ENCODE results near the gene PTPRZ1.

- TF ChIP-seq OVOL3 (tag by site-specific recombination; IDR thresholded peaks at IDR 0.05) (no peak), ZNF175 (tag by site-specific recombination; IDR thresholded peaks at IDR 0.05) (no peak), ZNF658 (tag by site-specific recombination; IDR thresholded peaks at IDR 0.05) (no peak), ZNF548 (tag by site-specific recombination; IDR thresholded peaks at IDR 0.05) (no peak), ZNF23 (tag by site-specific recombination; IDR thresholded peaks at IDR 0.05; ENCODE audit: borderline replicate concordance) (no peak), FEZF1 (tag by site-specific recombination; IDR thresholded peaks at IDR 0.05) (no peak), SP7 (tag by site-specific recombination; IDR thresholded peaks at IDR 0.05) (no peak), ZNF169 (tag by site-specific recombination; IDR thresholded peaks at IDR 0.05) (no peak), PBX3 (CRISPR knock-in tag; IDR thresholded peaks at IDR 0.05) (no peak)
- TF ChIP-seq, protein P1, sequence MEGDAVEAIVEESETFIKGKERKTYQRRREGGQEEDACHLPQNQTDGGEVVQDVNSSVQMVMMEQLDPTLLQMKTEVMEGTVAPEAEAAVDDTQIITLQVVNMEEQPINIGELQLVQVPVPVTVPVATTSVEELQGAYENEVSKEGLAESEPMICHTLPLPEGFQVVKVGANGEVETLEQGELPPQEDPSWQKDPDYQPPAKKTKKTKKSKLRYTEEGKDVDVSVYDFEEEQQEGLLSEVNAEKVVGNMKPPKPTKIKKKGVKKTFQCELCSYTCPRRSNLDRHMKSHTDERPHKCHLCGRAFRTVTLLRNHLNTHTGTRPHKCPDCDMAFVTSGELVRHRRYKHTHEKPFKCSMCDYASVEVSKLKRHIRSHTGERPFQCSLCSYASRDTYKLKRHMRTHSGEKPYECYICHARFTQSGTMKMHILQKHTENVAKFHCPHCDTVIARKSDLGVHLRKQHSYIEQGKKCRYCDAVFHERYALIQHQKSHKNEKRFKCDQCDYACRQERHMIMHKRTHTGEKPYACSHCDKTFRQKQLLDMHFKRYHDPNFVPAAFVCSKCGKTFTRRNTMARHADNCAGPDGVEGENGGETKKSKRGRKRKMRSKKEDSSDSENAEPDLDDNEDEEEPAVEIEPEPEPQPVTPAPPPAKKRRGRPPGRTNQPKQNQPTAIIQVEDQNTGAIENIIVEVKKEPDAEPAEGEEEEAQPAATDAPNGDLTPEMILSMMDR (tag by site-specific recombination; IDR thresholded peaks at IDR 0.05) = no peak
- TF ChIP-seq, protein P2, sequence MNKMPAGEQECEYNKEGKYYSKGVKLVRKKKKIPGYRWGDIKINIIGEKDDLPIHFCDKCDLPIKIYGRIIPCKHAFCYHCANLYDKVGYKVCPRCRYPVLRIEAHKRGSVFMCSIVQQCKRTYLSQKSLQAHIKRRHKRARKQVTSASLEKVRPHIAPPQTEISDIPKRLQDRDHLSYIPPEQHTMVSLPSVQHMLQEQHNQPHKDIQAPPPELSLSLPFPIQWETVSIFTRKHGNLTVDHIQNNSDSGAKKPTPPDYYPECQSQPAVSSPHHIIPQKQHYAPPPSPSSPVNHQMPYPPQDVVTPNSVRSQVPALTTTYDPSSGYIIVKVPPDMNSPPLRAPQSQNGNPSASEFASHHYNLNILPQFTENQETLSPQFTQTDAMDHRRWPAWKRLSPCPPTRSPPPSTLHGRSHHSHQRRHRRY (tag by site-specific recombination; IDR thresholded peaks at IDR 0.05) = no peak
Observed at GRCh38 chr7:121853307-121853706, 19.7 kb upstream of the PTPRZ1 start.
